NCI-H510A treated with DMSO at 0.1 percent for 48 hours (cell line): ENCODE data around the gene CD69.

Experiments
- DNase-seq: peaks from one replicate; lab custom pipeline; 2025; lab: John Stamatoyannopoulos, UW

The CD69 gene

DNA sequence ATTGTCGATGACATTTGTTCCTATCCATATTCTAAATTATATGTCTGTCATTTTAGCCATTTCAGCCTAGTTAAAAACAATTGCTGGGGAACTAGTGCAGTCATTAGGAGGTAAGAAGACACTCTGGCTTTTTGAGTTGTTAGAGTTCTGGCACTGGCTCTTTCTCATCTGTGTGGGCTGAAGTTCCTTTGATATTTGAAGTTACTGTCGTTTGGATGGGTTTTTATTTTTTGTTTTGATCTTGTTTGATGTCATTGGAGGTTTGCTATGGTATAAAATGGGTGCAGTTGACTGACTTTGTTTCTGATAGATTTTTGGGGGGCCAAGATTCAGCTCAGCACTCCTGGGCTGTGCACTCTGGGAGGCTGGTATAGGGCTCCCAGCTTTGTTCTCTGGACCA lies 20.7 kb upstream of the CD69 start:
- no peak for DNase-seq

GRCh38 chr12:9779209-9779608 lies 18.5 kb upstream of the CD69 start:
- no peak for DNase-seq

DNA sequence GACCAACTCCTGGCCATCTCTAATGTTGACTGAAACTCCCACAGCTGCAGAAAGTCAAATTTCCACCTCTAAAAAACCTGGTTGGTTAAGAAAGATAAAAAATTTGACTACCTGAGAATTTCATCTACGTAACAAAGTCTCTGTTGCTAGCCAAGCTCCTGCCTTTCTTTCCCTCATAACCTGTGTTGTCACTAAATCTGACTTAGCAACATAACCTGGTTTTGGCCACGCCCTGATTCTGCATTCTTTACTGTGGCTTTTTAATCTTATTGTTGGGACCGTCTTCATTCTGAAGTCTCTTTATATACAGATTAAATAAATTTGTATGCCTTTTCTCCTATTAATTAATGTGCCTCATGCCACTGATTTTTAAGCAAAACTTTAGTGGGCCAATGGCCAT lies 16.1 kb upstream of the CD69 start:
- DNase-seq: no peak

- no peak for DNase-seq
These were observed 12.6 kb upstream of the CD69 start for GRCh38 chr12:9773216-9773877.

DNA sequence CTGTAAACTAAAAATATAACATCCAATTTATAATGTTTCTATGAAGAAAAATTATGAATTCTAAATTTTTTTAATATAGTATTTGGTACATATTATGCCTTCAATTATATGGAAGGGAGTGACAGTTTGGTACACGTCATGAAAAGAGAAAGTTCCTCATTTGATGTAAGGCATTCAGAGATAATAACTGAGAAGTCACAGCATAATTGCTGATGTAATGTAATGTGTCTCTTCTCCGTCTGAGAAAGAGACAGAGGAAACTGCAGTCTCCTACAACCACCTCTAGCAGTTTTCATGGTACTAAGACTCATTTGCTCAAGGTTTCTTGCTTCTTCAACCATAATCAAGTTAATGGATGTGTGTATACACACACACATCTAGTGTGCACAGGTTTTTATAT lies 2.3 kb upstream of the CD69 start:
- DNase-seq: no peak

- no peak for DNase-seq
These were observed 1.7 kb upstream of the CD69 start for GRCh38 chr12:9762369-9762768.

GRCh38 chr12:9761419-9761781 lies 699 bp upstream of the CD69 start:
- no peak for DNase-seq

- no peak for DNase-seq
These were observed 581 bp downstream of the CD69 start for GRCh38 chr12:9760120-9760519.

GRCh38 chr12:9759694-9760093 lies 1.0 kb downstream of the CD69 start:
- no peak for DNase-seq

DNA sequence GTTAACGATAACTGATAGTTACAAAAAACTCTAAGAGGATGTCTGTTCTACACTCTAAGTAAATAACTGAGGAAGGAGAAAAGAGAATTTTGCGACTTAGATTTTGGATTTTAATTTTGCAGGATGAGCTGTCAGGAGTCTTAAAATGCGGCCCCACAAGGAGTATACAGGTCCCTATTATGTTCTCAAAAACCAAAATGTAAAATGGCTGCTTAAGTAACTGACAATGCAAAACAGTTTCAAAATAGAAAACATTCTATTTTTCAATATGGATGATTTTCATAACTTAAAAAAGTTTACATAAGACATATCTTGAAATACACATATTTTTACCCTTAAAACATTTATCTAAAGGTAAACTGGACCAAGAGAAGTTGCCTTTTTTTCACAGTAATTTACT lies 2.6 kb downstream of the CD69 start:
- DNase-seq: no peak

- DNase-seq: no peak
These were observed 3.2 kb downstream of the CD69 start for GRCh38 chr12:9757433-9758025.

GRCh38 chr12:9756706-9757105 lies 4.0 kb downstream of the CD69 start:
- DNase-seq: no peak

GRCh38 chr12:9756170-9756569 lies 4.5 kb downstream of the CD69 start:
- DNase-seq: no peak

GRCh38 chr12:9755567-9755966 lies 5.1 kb downstream of the CD69 start:
- DNase-seq: no peak

DNA sequence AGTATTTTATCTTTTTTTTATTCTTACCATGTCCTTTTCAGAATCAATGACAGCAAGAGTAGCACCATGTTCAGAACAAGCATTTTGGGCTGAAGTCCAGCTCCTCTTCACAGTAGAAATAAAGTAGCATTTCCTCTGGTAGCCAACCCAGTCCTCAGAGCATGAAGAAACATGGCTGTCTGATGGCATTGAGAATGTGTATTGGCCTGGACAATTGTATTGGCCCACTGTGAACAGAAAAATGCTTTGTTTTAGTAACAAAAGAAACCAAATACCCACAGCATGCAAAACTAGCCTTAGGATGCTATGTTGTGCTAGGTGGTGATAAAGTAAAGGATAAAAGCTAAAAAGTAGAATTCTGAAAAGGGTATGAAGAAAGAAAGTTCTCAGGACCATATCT lies 5.7 kb downstream of the CD69 start:
- DNase-seq: no peak

- DNase-seq: no peak
These were observed 6.4 kb downstream of the CD69 start for GRCh38 chr12:9754099-9754927.

DNA sequence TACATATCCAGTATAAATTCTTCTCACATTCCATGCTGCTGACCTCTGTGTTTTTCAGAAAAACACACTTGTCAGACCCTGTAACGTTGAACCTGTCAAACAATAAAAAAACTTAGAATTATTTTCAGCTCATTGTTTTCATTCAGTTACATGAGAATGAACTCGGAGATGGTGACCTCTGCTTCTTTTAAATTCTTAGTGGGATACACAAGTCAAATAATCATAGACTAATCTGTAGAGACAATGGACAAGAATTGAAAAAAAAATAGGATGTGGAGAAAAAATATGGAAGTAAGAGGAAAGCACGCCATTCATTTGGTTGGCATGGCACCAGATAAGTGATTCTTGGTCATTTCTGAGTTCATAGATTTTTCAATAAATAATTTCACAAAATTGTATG lies 7.2 kb downstream of the CD69 start:
- no peak for DNase-seq

GRCh38 chr12:9753073-9753472 lies 7.6 kb downstream of the CD69 start:
- no peak for DNase-seq

DNA sequence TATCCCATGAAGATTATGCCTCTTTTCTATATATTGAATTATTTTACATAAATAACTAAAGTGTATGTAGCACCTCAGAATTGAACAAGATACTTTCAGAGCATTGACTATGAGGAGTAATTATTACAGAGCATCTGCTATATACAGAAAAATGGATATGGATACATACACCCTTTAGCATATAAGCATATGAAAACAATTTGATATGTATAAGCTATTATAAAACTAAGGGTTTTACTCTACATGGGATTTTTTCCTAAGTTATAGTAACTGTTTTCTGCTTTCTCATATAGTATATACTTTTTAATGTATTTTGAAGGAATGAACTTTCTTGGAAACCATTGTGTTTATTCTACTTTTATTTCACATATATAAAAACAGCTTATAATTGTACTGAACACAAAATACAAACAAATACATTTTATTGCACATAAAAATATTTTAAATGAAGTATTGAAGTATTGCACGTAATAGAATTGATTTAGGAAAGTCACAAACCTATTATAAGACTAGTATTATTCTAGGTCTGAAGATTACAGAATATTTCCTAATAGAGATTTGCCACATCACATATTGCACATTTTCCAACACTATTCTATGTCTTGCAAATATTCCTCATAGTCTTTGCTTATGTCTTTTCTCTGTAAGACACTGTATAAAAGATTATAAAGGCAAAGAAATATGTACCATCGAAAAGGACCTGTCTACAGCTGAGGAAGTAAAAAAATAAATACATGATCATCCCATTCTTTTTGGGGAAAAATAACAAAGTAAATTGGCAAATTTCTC lies 8.4 kb downstream of the CD69 start:
- no peak for DNase-seq

DNA sequence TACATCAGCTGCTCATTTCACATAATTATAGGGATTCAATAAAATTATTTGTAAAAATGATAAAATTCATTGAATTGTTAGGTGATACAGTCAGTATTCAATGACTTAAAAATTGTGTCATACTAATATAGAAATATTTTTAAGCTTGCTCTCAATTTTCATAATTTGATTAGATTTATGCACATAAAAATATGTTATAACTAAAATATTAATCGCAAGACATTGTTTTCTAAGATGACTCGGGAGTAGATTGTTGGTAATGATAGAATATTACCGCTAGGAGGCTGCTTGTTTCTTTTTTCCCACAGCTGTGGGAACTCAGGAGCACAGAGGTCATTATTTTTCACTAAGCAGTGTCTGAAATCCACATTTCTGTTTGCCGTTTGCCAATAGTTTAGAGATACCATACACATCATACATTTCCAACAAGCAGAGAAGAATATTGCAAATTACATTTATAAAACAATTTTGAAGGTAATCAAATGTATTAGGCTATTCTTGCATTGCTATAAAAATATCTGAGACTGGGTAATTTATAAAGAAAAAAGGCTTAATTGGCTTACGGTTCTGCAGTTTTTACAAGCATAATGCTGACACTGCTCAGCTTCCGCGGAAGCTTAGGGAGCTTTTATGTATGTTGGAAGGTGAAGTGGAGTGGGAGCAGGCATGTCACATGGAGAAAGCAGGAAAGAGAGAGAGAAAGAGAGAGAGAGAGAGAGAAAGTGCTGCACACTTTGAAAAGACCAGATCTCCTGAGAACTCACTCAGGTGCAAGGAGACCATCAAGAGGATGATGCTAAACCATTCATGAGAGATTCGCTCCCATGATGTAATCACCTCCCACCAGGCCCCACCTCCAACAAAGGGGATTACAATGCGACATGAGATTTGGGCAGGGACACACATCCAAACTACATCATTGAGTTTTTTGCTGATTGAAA lies 9.2 kb downstream of the CD69 start:
- DNase-seq: no peak
